Esophagus muscularis mucosa (tissue), 4 donors: ENCODE results near the gene PMIS2. TPM values are rescaled to one million over a fixed set of nuclear protein-coding genes. Genes with fewer than 3 reads are reported as not detected.

Experiments used
- DNase-seq: peaks from one replicate; pipeline ENCODE4 v3.0.0-alpha.2; 2017; ENCODE audit errors: extremely low spot score
- H3K27ac ChIP-seq, 4 donors: fragments of 200-600 bp; sonication (generic); replicated peaks in 1 of 4; 1 replicate in 3 of 4; 2 replicates in 1 of 4; pipeline ENCODE4 v1.5.1; 2016 to 2019; ENCODE audit warnings: mild to moderate bottlenecking in 1 of 4
- H3K27me3 ChIP-seq, 4 donors: fragments of 200-600 bp; sonication (generic); one replicate each; pipeline versions ENCODE4 v1.5.1 to v1.6.0; 2016 to 2019
- H3K36me3 ChIP-seq, 4 donors: fragments of 200-600 bp; sonication (generic); one replicate each; pipeline ENCODE4 v1.5.1; 2016 to 2019
- H3K4me1 ChIP-seq, 4 donors: fragments of 200-600 bp; sonication (generic); one replicate each; pipeline ENCODE4 v1.5.1; 2016 to 2019
- H3K4me3 ChIP-seq, 4 donors: fragments of 200-600 bp; sonication (generic); 1 replicate in 2 of 4; 2 replicates in 2 of 4; pipeline ENCODE4 v1.5.1; 2016 to 2019; ENCODE audit warnings: mild to moderate bottlenecking in 4 of 4, moderate library complexity in 1 of 4
- H3K9me3 ChIP-seq, 4 donors: fragments of 200-600 bp; sonication (generic); 1 replicate in 3 of 4; 2 replicates in 1 of 4; pipeline ENCODE4 v1.5.1; 2016 to 2019
- CTCF ChIP-seq, 3 experiments: fragments of 200-600 bp in 2 of 3; fragments of 450-650 bp in 1 of 3; sonication (generic) in 2 of 3; IDR thresholded peaks; one replicate each; pipeline ENCODE4 v1.5.1; 2017 to 2019; ENCODE audit warnings: antibody characterized with exemption in 3 of 3, mild to moderate bottlenecking in 2 of 3, moderate library complexity in 1 of 3
- EP300 ChIP-seq: sonication (generic); formaldehyde crosslinking; IDR thresholded peaks from one replicate; pipeline ENCODE4 v1.6.1; 2017; ENCODE audit warnings: antibody characterized with exemption
- POLR2A ChIP-seq: fragments of 450-650 bp; IDR thresholded peaks from one replicate; pipeline ENCODE4 v1.6.1; 2017; ENCODE audit warnings: antibody characterized with exemption, moderate library complexity, mild to moderate bottlenecking, low read depth
- POLR2AphosphoS5 ChIP-seq, 2 donors: sonication (generic); formaldehyde crosslinking; IDR thresholded peaks; one replicate each; pipeline ENCODE4 v1.6.1; 2017; ENCODE audit warnings: antibody characterized with exemption in 2 of 2
- WGBS: methylation state at CpG from one replicate; pipeline ENCODE4 v1.1.5; 2018; 5-methylcytosine and 5-hydroxymethylcytosine counted together
- intact Hi-C: fragments of 100-400 bp; cut with DNase I; formaldehyde crosslinking; loops from one replicate; pipeline ENCODE4 v1.15.1; 2023
- total RNA-seq, 4 donors: library from RNA; depleted of rRNA; stranded (reverse); fragments of >200 nt; gene quantifications; one replicate each; pipeline versions ENCODE4 v1.1.0 to v1.2.1, GENCODE V29; 2016

Gene PMIS2
- total RNA-seq, 4 donors from 2014 or later = not detected

GRCh38 chr19:35562336-35562735 lies 23.6 kb upstream of the PMIS2 start:
- Histone ChIP-seq H3K27ac (no peak overlapping the region), H3K9me3 (no peaks in the 10 kb centered on the region), H3K4me3 (no peak overlapping the region), H3K36me3 (no peaks in the 10 kb centered on the region), H3K4me1 (peaks cover 7 to 15% (median 14%) of the 10 kb centered on the region in 4 donors), H3K27me3 (peaks cover 4 to 76% (median 16%) of the 10 kb centered on the region in 4 donors)
- DNase-seq = no peak
- TF ChIP-seq CTCF (IDR thresholded peaks at IDR 0.05) (no peak), EP300 (no peak), POLR2AphosphoS5 (IDR thresholded peaks at IDR 0.05) (no peak), POLR2A (no peak)
- intact Hi-C loops = no loop called here
- WGBS = 71% methylated on average over 17 of the region's 17 CpGs

- no peak for TF ChIP-seq EP300
- no peak for TF ChIP-seq CTCF (IDR thresholded peaks at IDR 0.05)
- no peak for TF ChIP-seq POLR2A
- TF ChIP-seq POLR2AphosphoS5 (IDR thresholded peaks at IDR 0.05) = no peak
- DNase-seq = no peak
- H3K27ac ChIP-seq = no peak overlapping the region
- intact Hi-C loops = no loop called here
- no peaks in the 10 kb centered on the region for H3K36me3 ChIP-seq
- WGBS = 65% methylated on average over 2 of the region's 2 CpGs
- H3K27me3 ChIP-seq = peaks cover 4 to 72% (median 14%) of the 10 kb centered on the region in 4 donors
- H3K4me3 ChIP-seq = no peak overlapping the region
- no peaks in the 10 kb centered on the region for H3K9me3 ChIP-seq
- peaks cover 7 to 11% (median 10%) of the 10 kb centered on the region in 4 donors for H3K4me1 ChIP-seq
These were observed 23.2 kb upstream of the PMIS2 start for GRCh38 chr19:35562776-35563175.

- intact Hi-C loops = no loop called here
- WGBS = 78% methylated on average over 15 of the region's 15 CpGs
- Histone ChIP-seq H3K4me3 (no peak within 1 kb of the TSS), H3K9me3 (no peaks in the 10 kb centered on the region), H3K4me1 (peaks cover 2 to 5% (median 4%) of the 10 kb centered on the region in 4 donors), H3K27ac (no peak within 1 kb of the TSS), H3K27me3 (peaks cover under 1 to 68% (median 10%) of the 10 kb centered on the region in 4 donors), H3K36me3 (no peaks in the 10 kb centered on the region)
- TF ChIP-seq POLR2AphosphoS5 (IDR thresholded peaks at IDR 0.05) = no peak
- TF ChIP-seq CTCF (IDR thresholded peaks at IDR 0.05) = no peak
- TF ChIP-seq POLR2A = no peak
- TF ChIP-seq EP300 = no peak
- DNase-seq = no peak
These were observed 22.7 kb upstream of the PMIS2 start, which contains the start of gene ATP4A for GRCh38 chr19:35563207-35563829. TSS of gene ATP4A (minus strand) at chr19:35563658. CDS start at chr19:35563629, 29 bp downstream.

GRCh38 chr19:35565016-35565856 lies 20.7 kb upstream of the PMIS2 start:
- Histone ChIP-seq H3K27ac (no peak overlapping the region), H3K4me1 (no peaks in the 10 kb centered on the region), H3K9me3 (no peaks in the 10 kb centered on the region), H3K36me3 (no peaks in the 10 kb centered on the region), H3K27me3 (peaks cover 0 to 68% (median 2%) of the 10 kb centered on the region in 4 donors), H3K4me3 (no peak overlapping the region)
- TF ChIP-seq CTCF (IDR thresholded peaks at IDR 0.05) (no peak), POLR2A (no peak), POLR2AphosphoS5 (IDR thresholded peaks at IDR 0.05) (no peak), EP300 (no peak)
- intact Hi-C loops = no loop called here
- DNase-seq = no peak
- WGBS = 82% methylated on average over 8 of the region's 12 CpGs
